ENCODE results near the gene RYR1. TPM values are rescaled to one million over a fixed set of nuclear protein-coding genes. Genes with fewer than 3 reads are reported as not detected.

RYR1 gene
- not detected in 2 replicates for total RNA-seq

DNA sequence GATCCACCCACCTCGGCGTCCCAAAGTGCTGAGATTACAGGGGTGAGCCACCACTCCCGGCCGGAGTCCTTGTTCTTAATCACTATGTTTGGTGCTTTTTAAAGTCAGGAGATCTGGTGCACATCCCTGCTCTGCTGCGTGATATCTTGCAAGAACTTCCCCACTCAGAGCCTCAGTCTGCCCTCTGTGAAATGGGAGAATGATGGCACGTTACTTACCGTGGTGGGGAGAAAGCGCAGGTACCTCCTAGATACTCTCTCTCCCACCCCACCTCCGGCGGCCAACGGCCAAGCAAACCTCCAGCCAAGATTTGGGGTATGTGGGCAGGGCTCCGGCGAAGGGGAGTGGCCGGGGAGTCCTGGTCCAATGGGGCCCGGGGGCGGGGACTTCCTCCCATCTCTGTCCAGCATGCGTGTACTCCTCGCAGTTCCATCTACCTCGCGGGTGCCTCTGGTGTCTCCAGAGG, at the start of gene RYR1:
Gene RYR1 (plus strand): TSS at position 424 of the 466 bp plus-strand sequence. CDS start 139 bp downstream, outside the sequence.

DNA sequence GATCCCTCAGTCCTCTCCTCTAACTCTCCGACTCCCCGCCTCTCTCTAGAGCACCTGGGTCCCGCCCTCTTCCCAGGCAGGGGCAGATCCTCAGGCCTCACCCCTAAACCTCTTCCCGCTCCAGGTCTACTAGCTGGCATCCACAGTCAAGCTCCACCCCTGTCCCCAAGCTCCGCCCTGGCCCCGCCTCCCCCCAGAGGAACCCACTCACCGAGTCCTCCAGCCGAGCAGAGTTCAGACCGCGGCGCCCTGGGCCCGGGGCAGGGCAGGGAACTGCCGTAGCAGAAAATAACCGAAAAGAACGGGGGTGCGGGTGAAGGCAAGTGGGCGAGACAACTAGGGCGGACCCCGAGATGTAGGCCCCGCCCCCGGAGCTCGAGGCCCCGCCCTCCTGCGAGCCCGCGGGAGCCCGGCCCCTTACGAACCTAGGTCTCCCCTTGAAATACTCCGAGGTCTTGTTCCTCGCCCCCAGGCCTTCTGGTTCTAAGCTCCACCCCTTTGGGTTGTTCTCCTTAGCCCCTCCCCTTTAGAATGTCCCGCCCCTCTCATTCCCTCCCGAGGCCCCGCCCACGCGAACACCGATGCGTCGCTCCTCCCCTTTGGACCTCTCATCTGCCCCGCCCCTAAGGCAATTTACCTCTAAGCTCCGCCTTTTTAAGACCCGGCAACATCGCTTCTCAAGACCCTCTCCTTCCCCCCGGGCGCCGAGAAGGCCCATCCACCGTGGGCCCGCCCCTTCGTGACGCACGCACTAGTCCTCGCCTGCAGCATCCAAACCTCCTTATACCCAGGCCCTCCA, 45.7 kb upstream of the RYR1 start, which contains the start of gene GGN:
Gene GGN (minus strand): TSS at position 485 of the 799 bp plus-strand sequence. CDS start 773 bp downstream, outside the sequence.

DNA sequence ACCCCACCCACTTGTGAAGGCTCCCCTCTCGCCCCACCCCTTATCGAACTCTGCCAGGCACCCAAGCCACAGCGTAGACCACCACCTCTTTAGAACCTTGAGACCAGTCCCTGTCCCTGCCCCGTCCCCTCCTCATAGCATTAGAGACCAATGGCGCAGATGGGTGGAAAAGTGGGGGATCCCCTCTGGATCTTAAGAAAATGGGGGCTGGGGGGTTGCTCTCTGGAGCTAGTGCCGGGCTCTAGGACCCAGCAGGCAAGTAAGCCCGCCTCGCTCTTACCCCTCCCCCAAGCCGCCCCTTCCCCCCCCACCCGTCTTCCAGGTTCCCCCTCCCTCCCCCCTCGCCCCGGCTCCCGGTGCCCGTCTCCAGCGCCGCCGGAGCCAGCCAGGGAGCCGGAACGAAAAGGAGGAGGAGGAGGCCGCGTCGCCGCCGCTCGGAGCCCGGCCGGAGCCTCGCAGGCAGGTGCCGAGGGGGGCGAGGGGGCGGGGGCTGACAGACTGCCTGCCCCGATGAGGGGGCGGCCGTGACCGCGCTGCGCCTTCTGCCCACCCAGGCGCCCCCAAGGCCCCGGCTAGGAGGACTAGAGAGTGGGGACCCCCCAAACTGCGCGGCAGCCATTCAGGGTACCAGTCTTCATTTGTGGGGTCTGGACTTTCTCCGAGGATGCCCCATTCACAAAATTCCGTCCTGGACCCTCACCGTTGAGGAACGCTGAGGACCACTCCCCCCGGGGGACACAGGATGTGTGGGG, 45.0 kb upstream of the RYR1 start, which contains the start of gene SPRED3:
Gene SPRED3 (plus strand): TSS at position 349 of the 752 bp plus-strand sequence. CDS start 1,606 bp downstream, outside the sequence.

DNA sequence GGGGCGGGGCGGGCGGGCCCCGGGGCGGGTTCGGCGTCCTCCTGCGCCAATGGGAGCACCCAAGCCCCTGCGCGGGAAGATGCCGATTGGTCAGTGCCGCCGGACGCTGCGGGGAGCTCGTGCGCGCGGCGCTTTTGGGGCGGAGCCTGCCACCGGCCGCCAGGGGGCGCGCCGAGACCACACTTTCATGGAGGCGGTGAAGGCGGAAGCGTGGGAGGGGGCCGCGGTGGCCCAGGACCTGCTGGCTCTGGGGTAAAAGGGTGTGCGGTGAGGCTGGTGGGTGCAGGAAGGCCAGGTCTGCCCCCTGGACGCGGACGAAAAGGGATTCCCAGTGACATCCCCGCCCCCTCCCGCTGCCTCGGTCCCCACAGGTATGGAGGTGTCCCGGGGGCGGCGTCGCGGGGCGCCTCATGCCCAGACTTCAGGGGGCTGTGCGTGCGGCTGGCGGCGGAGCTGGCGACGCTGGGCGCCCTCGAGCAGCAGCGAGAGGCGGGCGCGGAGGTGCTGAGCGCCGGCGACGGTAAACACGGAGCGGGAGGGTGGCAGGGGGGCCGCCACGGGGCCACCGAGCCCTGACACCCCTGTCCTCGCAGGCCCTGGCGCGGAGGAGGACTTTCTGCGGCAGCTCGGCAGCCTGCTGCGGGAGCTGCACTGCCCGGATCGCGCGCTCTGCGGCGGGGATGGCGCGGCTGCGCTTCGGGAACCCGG, 30.4 kb upstream of the RYR1 start, which contains the start of gene FAM98C:
Gene FAM98C (plus strand): TSS at position 127 of the 708 bp plus-strand sequence. CDS start 61 bp downstream, at position 188.

DNA sequence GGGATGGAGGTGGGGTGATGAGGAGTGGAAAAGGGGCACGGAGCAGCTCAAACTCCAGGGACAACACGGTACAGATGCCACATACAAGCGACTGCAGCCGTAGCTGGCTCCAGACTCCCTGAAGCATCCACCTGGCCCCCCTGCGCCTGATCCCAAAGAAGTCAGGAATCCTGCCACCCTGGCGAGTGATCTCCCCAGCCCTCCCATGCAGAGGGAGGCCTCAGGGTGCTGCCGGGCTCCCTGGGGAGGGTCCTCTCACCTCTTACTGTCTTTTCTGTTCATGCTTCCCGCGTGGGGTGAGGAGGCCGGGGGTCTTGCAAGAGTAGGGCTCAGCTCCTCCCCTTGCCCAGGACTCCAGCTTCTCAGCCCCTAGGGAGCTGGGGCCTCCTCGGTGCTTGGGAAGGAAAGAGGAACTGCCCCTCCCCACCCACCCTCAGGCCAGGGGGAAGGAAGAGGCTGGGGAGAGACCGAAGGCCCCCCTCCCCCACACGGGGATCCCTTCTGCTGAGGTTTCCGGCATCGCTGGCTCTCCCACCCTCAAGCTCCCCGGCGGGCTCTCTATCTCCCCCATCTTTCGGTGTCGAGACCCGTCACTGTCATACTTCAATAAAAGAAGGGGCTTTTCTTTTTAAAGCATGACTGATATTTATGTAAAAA, 7.6 kb upstream of the RYR1 start, which contains the start of gene RASGRP4:
Gene RASGRP4 (minus strand): TSS at position 410 of the 657 bp plus-strand sequence. CDS start 128 bp downstream, at position 282.

DNA sequence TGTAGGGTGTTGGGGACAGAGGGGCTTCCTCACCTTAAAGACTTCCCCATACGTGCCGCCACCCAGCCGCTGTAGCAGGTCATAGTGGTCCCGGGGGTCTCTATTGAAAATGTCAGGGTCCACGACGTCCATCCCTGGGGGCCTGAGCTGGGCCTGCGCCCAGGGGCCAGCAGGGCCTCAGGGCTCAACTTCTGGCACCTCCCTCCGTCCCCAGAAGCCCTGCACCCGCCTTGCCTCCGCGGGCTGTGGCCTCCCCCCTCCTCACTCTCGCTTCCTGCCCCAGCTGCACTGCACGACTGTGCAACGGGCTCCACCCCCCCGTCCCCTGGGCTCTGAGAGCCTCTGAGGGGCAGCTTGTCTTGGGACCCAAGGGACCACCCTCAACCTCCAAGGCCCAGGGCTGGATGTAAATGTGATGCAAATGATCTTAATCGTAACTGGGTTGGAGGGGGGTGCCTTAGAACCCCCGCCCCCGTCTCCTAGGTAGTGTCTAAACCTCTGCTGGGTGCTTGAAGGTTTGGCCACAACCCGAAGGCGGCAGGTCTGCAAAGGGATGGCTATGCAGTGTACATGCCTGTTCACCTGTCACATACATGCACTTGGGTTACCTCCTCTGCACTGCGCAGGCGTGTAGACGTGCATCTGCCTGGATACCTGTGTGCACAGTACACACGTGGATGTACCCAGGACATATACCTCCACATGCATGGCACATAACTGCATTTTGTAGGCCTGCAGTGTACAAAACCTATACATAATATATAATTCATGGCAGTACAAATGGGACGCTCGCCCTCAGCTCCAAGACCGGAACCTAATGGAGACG, 184.5 kb downstream of the RYR1 start, which contains the start of gene MAP4K1:
Gene MAP4K1 (minus strand): TSS at position 190 of the 826 bp plus-strand sequence. CDS start 58 bp downstream, at position 132.

DNA sequence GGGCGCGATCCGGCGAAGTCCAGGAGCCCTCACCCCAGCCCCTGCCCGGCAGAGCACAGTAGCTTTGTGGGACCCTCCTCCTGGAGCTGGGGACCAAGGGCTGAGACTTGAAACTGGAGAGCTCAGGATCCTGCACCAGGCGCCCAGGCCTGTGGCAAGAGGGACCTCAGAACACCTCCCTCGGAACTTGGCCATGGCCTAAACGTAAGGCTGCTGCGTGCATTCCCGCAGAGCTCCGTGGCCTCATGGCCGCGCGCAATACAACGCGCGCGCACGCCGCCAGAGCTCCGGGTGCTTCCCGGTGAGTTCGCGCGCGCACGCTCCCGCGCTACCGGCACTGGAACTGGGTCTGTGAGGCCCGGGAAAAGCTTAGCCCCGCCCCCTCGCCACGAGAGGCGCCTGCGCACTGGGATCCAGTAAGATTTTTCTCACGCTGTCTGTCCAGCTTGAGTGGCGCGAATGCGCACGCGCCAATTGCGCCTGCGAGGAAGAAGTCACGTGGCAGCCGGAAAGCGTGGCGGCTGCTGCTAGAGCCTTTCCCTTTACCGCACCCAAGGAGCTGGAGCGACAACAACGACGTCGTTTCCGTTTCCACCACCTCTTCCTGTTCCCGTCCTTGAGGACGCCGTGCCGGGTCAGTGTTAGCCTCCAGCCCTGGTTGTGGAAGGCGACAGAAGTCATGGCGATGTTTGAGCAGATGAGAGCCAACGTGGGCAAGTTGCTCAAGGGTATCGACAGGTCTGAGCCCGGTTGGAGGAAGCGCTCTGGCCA, 185.3 kb downstream of the RYR1 start, which contains the start of gene EIF3K:
Gene EIF3K (plus strand): TSS at position 599 of the 771 bp plus-strand sequence. CDS start 81 bp downstream, at position 680.

Other genes with a start within 250 kb of the RYR1 start
- 0.31 and 0.32 TPM in 2 replicates for gene DPF1, start 209.5 kb upstream of the RYR1 start, total RNA-seq
- 4.4 and 6.1 TPM in 2 replicates for gene PPP1R14A, start 177.3 kb upstream of the RYR1 start, total RNA-seq
- 7.0 and 61.4 TPM in 2 replicates for gene SPINT2, start 169.1 kb upstream of the RYR1 start, total RNA-seq
- 1.1 and 34.5 TPM in 2 replicates for gene C19orf33, start 129.4 kb upstream of the RYR1 start, total RNA-seq
- gene YIF1B, start 117.7 kb upstream of the RYR1 start, total RNA-seq = 74.0 and 89.5 TPM in 2 replicates
- 7.8 and 11.1 TPM in 2 replicates for gene KCNK6, start 113.8 kb upstream of the RYR1 start, total RNA-seq
- 0.16 and 3.5 TPM in 2 replicates for gene CATSPERG, start 97.9 kb upstream of the RYR1 start, total RNA-seq
- 200 and 216 TPM in 2 replicates for gene PSMD8, start 59.1 kb upstream of the RYR1 start, total RNA-seq
- gene GGN, start 45.7 kb upstream of the RYR1 start, total RNA-seq = 0.13 and 0.16 TPM in 2 replicates
- 0.76 and 1.8 TPM in 2 replicates for gene SPRED3, start 45.0 kb upstream of the RYR1 start, total RNA-seq
- 4.5 and 5.8 TPM in 2 replicates for gene FAM98C, start 30.6 kb upstream of the RYR1 start, total RNA-seq
- not detected in 2 replicates for gene RASGRP4, start 7.5 kb upstream of the RYR1 start, total RNA-seq
- not detected in 2 replicates for gene MAP4K1, start 184.3 kb downstream of the RYR1 start, total RNA-seq
- gene EIF3K, start 185.5 kb downstream of the RYR1 start, total RNA-seq = 185 and 279 TPM in 2 replicates
- gene ACTN4, start 214.0 kb downstream of the RYR1 start, total RNA-seq = 271 and 808 TPM in 2 replicates